IMR-90 (cell line): ENCODE results near the gene NOL4L. TPM values are rescaled to one million over a fixed set of nuclear protein-coding genes. Genes with fewer than 3 reads are reported as not detected.
A peak's percentile ranks its signal among the peaks of the same experiment; 100 is the strongest.

Source experiments
- ATAC-seq: fragments of 200-7000 bp; cut with Tn5 transposase; 2 replicates; pipeline ENCODE4 v1.9.1; 2020; ENCODE audit warnings: low read depth, mild to moderate bottlenecking, moderate library complexity
- BruUV-seq: library from RNA; stranded (reverse); fragments of 400-500 nt; replicated peaks from 2 replicates; lab custom pipeline; 2021; lab: Mats Ljungman, UMichigan
- CTCF ChIA-PET: fragments of 300-600 bp; formaldehyde crosslinking; extraction: SDS; loops from one replicate; lab custom pipeline; 2021; ENCODE audit warnings: antibody characterized with exemption; lab: Yijun Ruan, JAX
- POLR2A ChIA-PET: fragments of 300-600 bp; sonication (Branson Sonifier 250); formaldehyde crosslinking; loops from one replicate; lab custom pipeline; 2022; ENCODE audit warnings: antibody characterized with exemption; ENCODE audit not compliant: unreplicated experiment; lab: Charles Lee
- DNase-seq: peaks from one replicate; pipeline ENCODE4 v3.0.0; 2013
- H2AFZ ChIP-seq: replicated peaks from 2 replicates; pipeline ENCODE3; 2013; ENCODE audit warnings: low read length, mild to moderate bottlenecking; ENCODE audit not compliant: poor library complexity
- H2AK5ac ChIP-seq: 2 replicates; pipeline ENCODE4 v1.6.1; 2013; ENCODE audit warnings: low read depth, low read length, inconsistent platforms
- H2AK9ac ChIP-seq: replicated peaks from 2 replicates; pipeline ENCODE3; 2013; ENCODE audit warnings: mild to moderate bottlenecking, low read depth, low read length, moderate library complexity; ENCODE audit not compliant: poor library complexity
- H2BK120ac ChIP-seq: 2 replicates; pipeline ENCODE4 v1.6.1; 2013; ENCODE audit warnings: low read depth, low read length, inconsistent platforms
- H2BK15ac ChIP-seq: 3 replicates; pipeline ENCODE4 v1.6.1; 2013; ENCODE audit warnings: low read depth, low read length, inconsistent platforms
- H2BK20ac ChIP-seq: 2 replicates; pipeline ENCODE4 v1.6.1; 2013; ENCODE audit warnings: low read depth, mild to moderate bottlenecking, inconsistent platforms, low read length, moderate library complexity
- H2BK5ac ChIP-seq: 2 replicates; pipeline ENCODE4 v1.6.1; 2013; ENCODE audit warnings: mild to moderate bottlenecking, low read depth, low read length, inconsistent platforms; ENCODE audit not compliant: poor library complexity, severe bottlenecking
- H3K14ac ChIP-seq: replicated peaks from 2 replicates; pipeline ENCODE4 v1.6.1; 2013; ENCODE audit warnings: low read depth, low read length, inconsistent platforms
- H3K18ac ChIP-seq: 2 replicates; pipeline ENCODE4 v1.6.1; 2013; ENCODE audit warnings: low read depth, low read length, control low read depth
- H3K23ac ChIP-seq: 2 replicates; pipeline ENCODE4 v1.6.1; 2013; ENCODE audit warnings: low read depth, low read length, inconsistent platforms
- H3K27ac ChIP-seq: 2 replicates; pipeline ENCODE4 v1.5.1; 2013; ENCODE audit warnings: mild to moderate bottlenecking, control low read depth, low read length; ENCODE audit not compliant: insufficient read depth
- H3K27me3 ChIP-seq: 2 replicates; pipeline ENCODE4 v1.6.1; 2013; ENCODE audit warnings: low read length; ENCODE audit not compliant: control insufficient read depth, insufficient read depth
- H3K36me3 ChIP-seq: 2 replicates; pipeline ENCODE4 v1.6.1; 2013; ENCODE audit warnings: low read length, mixed read lengths; ENCODE audit not compliant: control insufficient read depth, insufficient read depth
- H3K4ac ChIP-seq: 2 replicates; pipeline ENCODE4 v1.6.1; 2013; ENCODE audit warnings: low read depth, low read length, inconsistent platforms
- H3K4me1 ChIP-seq: 2 replicates; pipeline ENCODE4 v1.6.1; 2013; ENCODE audit warnings: low read length, mixed read lengths; ENCODE audit not compliant: control insufficient read depth, insufficient read depth
- H3K4me2 ChIP-seq: 2 replicates; pipeline ENCODE4 v1.6.1; 2013; ENCODE audit warnings: low read depth, mild to moderate bottlenecking, control low read depth, low read length, moderate library complexity
- H3K4me3 ChIP-seq: 2 replicates; pipeline ENCODE4 v1.5.1; 2013; ENCODE audit warnings: low read depth, mild to moderate bottlenecking, control low read depth, low read length, moderate library complexity; ENCODE audit not compliant: insufficient read depth
- H3K56ac ChIP-seq: 2 replicates; pipeline ENCODE4 v1.6.1; 2013; ENCODE audit warnings: low read length, inconsistent platforms; ENCODE audit not compliant: insufficient read depth; ENCODE audit errors: extremely low read depth
- H3K79me1 ChIP-seq, 2 experiments: 2 replicates each; pipeline ENCODE4 v1.6.1; 2013; ENCODE audit warnings: low read length in 2 of 2, inconsistent platforms in 1 of 2, low read depth in 1 of 2
- H3K9ac ChIP-seq: 2 replicates; pipeline ENCODE4 v1.6.1; 2013; ENCODE audit warnings: low read depth, low read length, control low read depth
- H3K9me1 ChIP-seq: 2 replicates; pipeline ENCODE4 v1.6.1; 2013; ENCODE audit warnings: low read length, inconsistent platforms; ENCODE audit not compliant: insufficient read depth
- H3K9me3 ChIP-seq: 2 replicates; pipeline ENCODE4 v1.6.1; 2013; ENCODE audit warnings: low read length; ENCODE audit not compliant: control insufficient read depth, insufficient read depth
- H4K20me1 ChIP-seq: 2 replicates; pipeline ENCODE4 v1.6.1; 2013; ENCODE audit warnings: low read length, inconsistent platforms; ENCODE audit not compliant: insufficient read depth
- H4K5ac ChIP-seq: 2 replicates; pipeline ENCODE4 v1.6.1; 2013; ENCODE audit warnings: mild to moderate bottlenecking, low read depth, low read length, control low read depth
- H4K8ac ChIP-seq, 2 experiments: 2 replicates each; pipeline ENCODE4 v1.6.1; 2013; ENCODE audit warnings: low read depth in 2 of 2, low read length in 2 of 2, control low read depth in 1 of 2, inconsistent platforms in 1 of 2
- H4K91ac ChIP-seq: 2 replicates; pipeline ENCODE4 v1.6.1; 2013; ENCODE audit warnings: low read depth, low read length, inconsistent platforms; ENCODE audit not compliant: insufficient read depth
- BHLHE40 ChIP-seq: fragments of 150-350 bp; IDR thresholded peaks from 2 replicates; pipeline ENCODE4 v1.6.1; 2016; ENCODE audit warnings: mild to moderate bottlenecking, low read depth, low read length
- CEBPB ChIP-seq: IDR thresholded peaks from 2 replicates; pipeline ENCODE4 v1.6.1; 2012; ENCODE audit warnings: low read depth, low read length, improper control_type of control experiment
- ELK1 ChIP-seq: fragments of 150-350 bp; IDR thresholded peaks from 2 replicates; pipeline ENCODE4 v1.6.1; 2016; ENCODE audit warnings: low read depth, mild to moderate bottlenecking, low read length, moderate library complexity, borderline replicate concordance
- FOS ChIP-seq: fragments of 150-350 bp; IDR thresholded peaks from 2 replicates; pipeline ENCODE4 v1.6.1; 2016; ENCODE audit warnings: low read depth, low read length
- MAFK ChIP-seq: IDR thresholded peaks from 2 replicates; pipeline ENCODE4 v1.6.1; 2012; ENCODE audit warnings: low read depth, low read length, improper control_type of control experiment
- MAZ ChIP-seq: IDR thresholded peaks from 2 replicates; pipeline ENCODE4 v1.6.1; 2012; ENCODE audit warnings: low read depth, mild to moderate bottlenecking, low read length, improper control_type of control experiment, moderate library complexity, borderline replicate concordance
- MXI1 ChIP-seq: IDR thresholded peaks from 2 replicates; pipeline ENCODE4 v1.6.1; 2012; ENCODE audit warnings: low read depth, mild to moderate bottlenecking, low read length, moderate library complexity, borderline replicate concordance
- NFE2L2 ChIP-seq: fragments of 150-350 bp; IDR thresholded peaks from 2 replicates; pipeline ENCODE4 v1.6.1; 2016; ENCODE audit warnings: low read depth, mild to moderate bottlenecking, low read length
- POLR2A ChIP-seq: IDR thresholded peaks from 2 replicates; pipeline ENCODE4 v1.6.1; 2012; ENCODE audit warnings: mild to moderate bottlenecking, low read depth, low read length
- RAD21 ChIP-seq: IDR thresholded peaks from 2 replicates; pipeline ENCODE4 v1.6.1; 2012; ENCODE audit warnings: low read length, improper control_type of control experiment
- RCOR1 ChIP-seq: IDR thresholded peaks from 2 replicates; pipeline ENCODE4 v1.6.1; 2012; ENCODE audit warnings: mild to moderate bottlenecking, low read length, improper control_type of control experiment; ENCODE audit not compliant: insufficient replicate concordance
- RFX5 ChIP-seq: IDR thresholded peaks from 2 replicates; pipeline ENCODE4 v1.8.0; 2012; ENCODE audit warnings: low read depth, mild to moderate bottlenecking, low read length, moderate library complexity
- SMC3 ChIP-seq: fragments of 150-350 bp; IDR thresholded peaks from 2 replicates; pipeline ENCODE4 v1.6.1; 2016; ENCODE audit warnings: low read depth, mild to moderate bottlenecking, antibody characterized with exemption, low read length, moderate library complexity
- USF2 ChIP-seq: fragments of 150-350 bp; IDR thresholded peaks from 2 replicates; pipeline ENCODE4 v1.6.1; 2017; ENCODE audit warnings: mild to moderate bottlenecking, antibody characterized with exemption, low read length, low read depth
- WGBS, 2 experiments: methylation state at CpG; one replicate each; pipeline versions ENCODE4 v1.1.5 to v1.1.7; 2013; ENCODE audit warnings: missing lambda C conversion rate in 2 of 2; ENCODE audit not compliant: insufficient read length in 1 of 2; ENCODE audit errors: extremely low coverage in 2 of 2; 5-methylcytosine and 5-hydroxymethylcytosine counted together
- dilution Hi-C: fragments of 300-500 bp; cut with HindIII; formaldehyde crosslinking; loops from one replicate; pipeline ENCODE4 v1.14.3; 2018; ENCODE audit warnings: low sequenced_read_pairs; ENCODE audit not compliant: unreplicated experiment
- in situ Hi-C: fragments of 300-500 bp; cut with MboI; formaldehyde crosslinking; loops from 3 replicates; pipeline ENCODE4 v1.14.3; 2019; ENCODE audit warnings: low sequenced_read_pairs, inconsistent platforms, mixed read lengths
- intact Hi-C: fragments of 100-400 bp; cut with micrococcal nuclease; formaldehyde crosslinking; loops from 2 replicates; pipeline ENCODE4 v1.10.0; 2022
- polyA plus RNA-seq, 3 experiments: library from polyadenylated mRNA; depleted of rRNA; stranded (reverse); fragments of >200 nt; gene quantifications; 2 replicates each; pipeline ENCODE4 v1.2.3, GENCODE V29; 2012; ENCODE audit warnings: low replicate concordance in 1 of 3
- total RNA-seq: library from RNA; depleted of rRNA; stranded (reverse); fragments of >200 nt; gene quantifications from 2 replicates; pipeline ENCODE4 v1.2.3, GENCODE V29; 2012

NOL4L gene
- total and polyA plus RNA-seq, 2 of the 4 experiments (the other 2 are of a cell fraction) = 4.7 to 13.3 TPM

GRCh38 chr20:32458061-32458836 lies 126.9 kb downstream of the NOL4L start:
- Histone ChIP-seq H3K27ac (no peak overlapping the region; the same call in 1 of the 2 replicates), H2BK5ac (no peak overlapping the region), H2BK15ac (no peak overlapping the region), H3K9ac (no peak overlapping the region), H3K36me3 (peaks cover 30% of the 10 kb centered on the region), H4K8ac (no peak overlapping the region), H3K4ac (peak overlapping the region; percentile 71; the same call in 1 of the 2 replicates), H2BK20ac (no peak overlapping the region), H3K9me3 (no peaks in the 10 kb centered on the region), H4K20me1 (peaks cover 25% of the 10 kb centered on the region), H3K4me2 (no peak overlapping the region), H2AK9ac (no peak overlapping the region), H3K4me1 (peaks cover 14% of the 10 kb centered on the region), H2AFZ (peak overlapping the region; percentile 87), H3K18ac (no peak overlapping the region), H3K23ac (no peak overlapping the region), H2AK5ac (peak overlapping the region; percentile 62), H4K5ac (no peak overlapping the region), H3K14ac (no peak overlapping the region; the same call in 1 of the 2 replicates), H3K9me1 (peaks cover 15% of the 10 kb centered on the region; the same call in 1 of the 2 replicates), H3K79me1 (peaks cover 32 to 71% of the 10 kb centered on the region in 2 experiments), H4K91ac (no peak overlapping the region), H3K4me3 (no peak overlapping the region), H3K27me3 (no peaks in the 10 kb centered on the region), H3K56ac (no peak overlapping the region), H2BK120ac (no peak overlapping the region)
- 87% methylated on average over 4 of the region's 10 CpGs; no CpG with 5 or more reads in 1 of the 2 experiments for WGBS, 2 experiments
- intact Hi-C loops = no loop called here
- DNase-seq (no peak), ATAC-seq (no peak)
- ChIA-PET POLR2A (interaction anchor here (0.5 kb wide), 1 partner anchor 1094 kb away, joined by 4 read pairs; no protein-coding TSS in a partner anchor), CTCF (interaction anchor here (0.6 kb wide), 1 partner anchor 651 kb away, joined by 4 read pairs; no protein-coding TSS in a partner anchor)
- dilution Hi-C loops = no loop called here
- BruUV-seq = no TSS peak
- in situ Hi-C loops = no loop called here
- TF ChIP-seq BHLHE40 (no peak), MXI1 (no peak), SMC3 (no peak), FOS (no peak), NFE2L2 (no peak), MAZ (no peak), ELK1 (no peak), RCOR1 (no peak), POLR2A (no peak), RAD21 (no peak), CEBPB (no peak), MAFK (no peak), USF2 (no peak), RFX5 (no peak)
